HG02943 (cell line): ENCODE measurements around the gene CPT1C.
A peak's percentile ranks its signal among the peaks of the same experiment; 100 is the strongest.

ENCODE experiments used
- ATAC-seq: cut with Tn5 transposase; IDR thresholded peaks from one replicate; pipeline ENCODE4 v1.9.1; 2021; ENCODE audit warnings: mild to moderate bottlenecking, low read depth, moderate library complexity; ENCODE audit not compliant: unreplicated experiment

The CPT1C gene

GRCh38 chr19:49658566-49659442, 32.1 kb upstream of the CPT1C start:
- no peak for ATAC-seq

DNA sequence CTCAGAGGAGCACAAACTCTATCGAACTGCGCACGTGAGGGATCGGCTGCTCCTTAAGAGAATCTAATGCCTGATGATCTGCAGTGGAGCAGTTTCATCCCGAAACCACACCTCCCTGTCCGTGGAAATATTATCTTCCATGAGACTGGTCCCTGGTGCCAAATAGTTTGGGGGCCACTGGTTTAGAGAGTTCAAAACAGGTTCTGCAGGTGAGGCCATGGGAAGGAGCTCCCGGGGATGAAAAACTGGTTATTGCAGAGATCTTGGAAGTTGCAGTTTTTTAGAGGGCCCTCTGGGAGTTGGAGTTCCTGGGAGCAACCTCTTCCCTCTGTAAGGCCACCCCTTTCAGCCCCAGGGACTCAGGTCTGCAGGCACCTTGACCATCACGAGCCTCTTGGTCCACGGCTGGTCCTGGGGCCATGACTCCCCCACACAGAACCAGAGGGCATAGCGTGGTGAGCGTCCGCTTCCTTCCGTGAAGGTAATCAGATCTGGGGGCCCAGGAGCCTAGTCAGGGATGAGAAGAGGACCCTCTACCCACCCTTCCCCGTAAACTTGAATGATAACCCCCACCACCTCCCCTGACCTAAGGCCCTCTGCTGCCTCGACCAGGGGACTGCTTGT, 30.5 kb upstream of the CPT1C start:
- ATAC-seq = no peak

DNA sequence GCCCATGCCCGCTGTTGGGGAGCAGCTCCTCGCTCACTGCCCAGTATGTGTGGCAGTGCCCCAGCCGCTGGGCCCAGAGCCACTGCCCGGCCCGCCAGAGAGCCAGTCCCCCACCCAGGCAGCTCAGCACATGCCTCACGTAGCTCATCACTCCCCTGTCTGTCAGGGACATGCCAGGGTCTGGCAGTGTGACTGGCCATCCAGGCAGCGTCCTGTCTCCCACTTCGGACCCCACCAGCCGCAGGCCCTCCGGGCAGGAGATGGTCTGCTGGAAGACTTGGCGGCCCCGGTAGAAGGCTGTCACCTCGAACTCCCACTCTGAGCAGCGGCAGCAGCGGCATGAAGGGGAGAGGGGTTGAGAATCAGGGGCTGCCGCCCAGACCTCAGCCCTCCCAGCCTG, 28.9 kb upstream of the CPT1C start:
- ATAC-seq = no peak

GRCh38 chr19:49663224-49663623, 27.7 kb upstream of the CPT1C start:
- ATAC-seq = no peak

GRCh38 chr19:49664171-49665035, 26.5 kb upstream of the CPT1C start:
- ATAC-seq = no peak

- ATAC-seq = no peak
Measured at GRCh38 chr19:49665036-49665350, 25.9 kb upstream of the CPT1C start.

DNA sequence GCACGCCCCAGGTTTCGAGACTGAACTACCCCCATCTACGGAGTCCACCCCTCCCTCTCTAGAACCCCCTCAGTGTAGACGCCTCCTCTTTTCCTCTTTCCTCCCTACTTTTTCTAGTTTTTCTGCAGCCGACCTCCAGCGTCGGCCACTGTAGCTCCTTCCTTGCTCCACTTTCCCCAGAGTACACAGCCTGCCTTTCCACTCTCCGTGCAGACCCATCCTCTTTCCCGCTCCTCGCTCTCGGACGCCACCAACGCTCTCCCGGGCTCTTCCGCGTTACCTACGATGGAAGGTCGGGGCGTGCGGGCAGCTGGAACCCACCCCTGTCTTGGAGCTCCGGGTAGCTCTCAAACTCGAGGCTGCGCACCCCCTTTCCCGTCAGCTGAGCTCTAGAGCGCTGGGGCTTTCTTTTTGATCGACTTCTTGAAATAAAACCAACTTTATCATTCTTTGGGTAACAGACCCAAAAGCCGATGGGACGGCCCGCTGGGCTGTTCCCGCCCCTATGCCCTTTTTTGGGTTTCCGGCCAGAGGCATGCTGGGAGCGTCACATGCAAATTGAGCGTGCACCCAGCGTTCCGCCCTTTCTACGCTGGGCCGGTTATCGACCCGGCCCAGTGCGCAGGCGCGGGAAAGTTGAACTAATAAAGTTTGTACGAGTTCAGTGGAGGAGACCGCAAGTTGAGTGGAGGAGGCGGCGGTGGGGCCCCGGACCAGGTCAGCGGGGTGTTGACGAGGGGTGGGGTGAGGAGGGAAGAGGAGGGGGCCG, 25.4 kb upstream of the CPT1C start, which contains the start of the genes BCL2L12 and IRF3:
Gene BCL2L12, plus strand, starts transcription at position 583 of the 769 bp plus-strand sequence. CDS start 760 bp downstream, outside the sequence.
Gene IRF3, minus strand, starts transcription at position 507 of the 769 bp plus-strand sequence. CDS start 1,019 bp downstream, outside the sequence.
- peak; percentile 79 for ATAC-seq

DNA sequence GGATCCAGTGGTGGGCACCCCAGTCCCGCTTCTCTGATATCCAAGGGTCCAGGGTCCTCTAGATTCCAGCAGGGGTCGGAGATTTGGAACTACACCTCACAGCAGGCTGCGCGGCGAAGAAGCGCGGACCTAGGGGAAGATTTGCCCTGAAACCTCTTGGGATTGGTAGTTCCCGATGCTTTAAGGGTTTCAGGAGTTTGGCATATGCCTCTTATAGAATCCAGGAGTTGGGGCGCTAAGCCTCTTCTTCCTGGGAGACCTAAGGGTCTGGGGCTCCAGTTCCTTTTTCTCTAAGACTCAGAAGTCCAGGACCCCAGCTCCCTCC, 24.8 kb upstream of the CPT1C start:
- ATAC-seq = no peak

DNA sequence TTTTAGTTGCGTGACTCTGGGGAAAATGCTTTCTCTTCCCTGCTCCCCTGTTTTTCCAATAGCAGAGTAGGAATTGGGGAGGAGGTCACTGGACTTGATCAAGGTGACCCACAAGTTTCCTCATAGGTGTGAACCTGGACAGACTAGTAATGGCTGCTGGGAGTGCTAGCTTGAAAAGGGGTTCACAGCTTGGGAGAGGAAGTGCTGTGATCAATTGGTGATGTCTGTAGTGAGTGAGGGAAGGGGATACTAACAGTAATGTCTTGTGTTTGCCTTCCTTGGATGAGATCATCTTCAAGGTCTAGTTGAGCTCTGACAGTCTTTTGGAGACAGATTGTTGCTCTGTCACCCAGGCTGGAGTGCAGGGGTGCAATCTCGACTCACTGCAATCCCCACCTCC, 23.4 kb upstream of the CPT1C start:
- ATAC-seq = no peak

GRCh38 chr19:49669516-49669915, 21.4 kb upstream of the CPT1C start:
- ATAC-seq = no peak

DNA sequence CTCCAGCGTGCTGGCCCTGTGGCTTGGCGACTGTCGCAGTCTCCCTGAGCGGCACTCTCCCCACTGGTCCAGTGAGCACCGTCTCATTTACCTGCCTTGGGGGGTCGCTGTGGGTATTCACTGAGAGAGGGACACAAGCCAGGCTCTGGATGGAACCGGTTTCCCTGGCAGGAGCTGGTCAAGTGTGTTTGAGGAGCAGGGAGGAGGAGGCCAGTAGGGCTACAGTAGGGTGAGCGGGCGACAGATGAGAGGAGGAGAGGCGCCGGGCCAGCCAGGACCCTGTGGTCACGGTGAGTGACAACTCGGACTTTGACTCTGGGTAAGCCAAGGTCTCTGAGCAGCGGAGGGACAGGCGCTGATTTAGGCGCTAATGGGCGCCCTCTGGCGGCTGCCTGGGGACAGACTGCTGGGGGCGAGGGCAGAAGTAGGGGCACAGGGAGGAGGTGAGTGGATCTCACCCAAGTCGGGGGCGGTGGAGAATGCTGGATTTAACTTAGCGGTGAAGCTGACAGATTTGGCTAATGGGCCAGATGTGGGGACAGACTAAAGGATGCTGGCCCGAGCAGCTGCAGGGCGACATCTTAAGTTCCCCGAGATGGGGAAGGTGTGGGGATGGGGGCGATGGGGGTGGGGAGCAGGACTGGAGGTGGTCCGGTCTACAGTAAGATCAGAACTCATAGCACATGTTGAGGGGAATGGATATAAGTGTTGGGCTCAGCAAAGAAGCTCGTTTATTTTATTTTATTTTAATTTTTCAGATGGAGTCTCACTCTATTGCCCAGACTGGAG, 18.6 kb upstream of the CPT1C start:
- ATAC-seq = no peak

DNA sequence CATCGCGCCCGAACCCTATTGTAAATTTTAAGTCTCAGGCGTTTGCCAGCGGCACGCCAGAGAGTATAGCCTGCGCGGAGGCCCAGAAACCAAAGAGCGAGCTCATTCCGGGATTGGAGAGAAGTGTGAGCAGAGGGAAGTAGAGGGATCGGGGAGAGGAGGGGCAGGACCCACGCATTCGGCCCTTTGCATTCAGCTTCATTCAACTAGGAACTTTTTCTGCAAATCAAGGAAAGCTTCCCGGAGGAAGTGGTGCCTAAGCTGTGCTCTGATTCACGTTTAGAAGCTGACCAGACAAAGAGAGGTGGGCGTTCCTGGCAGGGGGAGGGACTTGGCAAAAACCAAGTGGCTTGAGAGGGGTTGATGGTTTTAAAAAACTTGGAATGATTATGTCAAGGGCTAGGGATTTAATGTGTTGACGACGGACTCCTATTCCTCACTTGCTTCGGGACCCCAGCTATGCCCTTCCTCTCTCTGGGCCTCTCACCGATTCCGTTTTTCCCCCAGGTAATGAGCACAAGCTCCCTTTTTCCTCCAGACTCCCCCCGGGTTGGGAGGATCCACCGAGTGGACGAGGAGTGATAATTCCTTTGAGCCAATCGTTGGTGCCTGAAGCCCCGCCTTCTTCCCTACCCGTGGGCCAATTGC, 14.7 kb upstream of the CPT1C start:
- no peak for ATAC-seq

- ATAC-seq = peak; percentile 60
Measured at GRCh38 chr19:49676784-49677230, 14.1 kb upstream of the CPT1C start.

- no peak for ATAC-seq
Measured at GRCh38 chr19:49677231-49677900, 13.6 kb upstream of the CPT1C start, which contains the start of gene PRMT1. Gene PRMT1, plus strand, starts transcription at chr19:49677271. Its CDS starts 10 bp downstream, at chr19:49677281.

DNA sequence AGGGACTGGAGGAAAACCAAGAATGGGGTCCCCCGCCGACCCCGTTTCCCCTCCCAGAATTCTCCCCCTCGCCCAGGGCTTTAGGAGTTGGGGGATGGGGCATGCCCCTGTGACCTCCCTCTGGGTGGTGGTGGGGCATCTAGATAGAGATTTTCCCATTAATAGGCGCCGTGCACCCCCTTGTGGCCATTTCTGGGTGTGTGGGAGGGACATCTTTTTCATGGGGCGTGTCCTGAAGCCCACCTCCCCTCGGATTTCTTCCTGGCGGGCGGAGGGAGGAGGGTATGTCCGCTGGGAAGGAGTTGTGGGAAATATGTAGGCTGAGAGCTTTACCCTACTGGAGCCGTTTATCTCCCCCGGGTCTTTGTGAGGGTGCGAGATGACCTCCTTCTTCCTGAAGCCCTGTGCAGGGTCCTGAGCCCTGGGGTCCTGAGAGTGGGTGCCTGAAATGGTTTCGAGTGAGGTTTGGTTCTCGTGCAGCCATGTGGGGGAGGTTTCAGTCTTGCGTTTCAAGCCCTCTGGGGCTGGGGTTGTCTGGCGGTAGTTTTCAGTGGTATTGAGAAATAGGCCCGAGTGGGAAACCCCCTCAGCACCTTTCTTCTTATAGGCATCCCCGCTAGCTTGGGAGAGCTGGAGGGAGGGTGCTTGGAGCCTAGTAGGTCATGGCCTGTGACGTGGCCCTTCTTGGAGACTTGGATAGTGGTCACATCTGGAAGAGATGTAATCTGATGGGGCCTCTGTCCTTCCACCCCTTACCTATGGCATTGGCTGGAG, 12.8 kb upstream of the CPT1C start:
- no peak for ATAC-seq

DNA sequence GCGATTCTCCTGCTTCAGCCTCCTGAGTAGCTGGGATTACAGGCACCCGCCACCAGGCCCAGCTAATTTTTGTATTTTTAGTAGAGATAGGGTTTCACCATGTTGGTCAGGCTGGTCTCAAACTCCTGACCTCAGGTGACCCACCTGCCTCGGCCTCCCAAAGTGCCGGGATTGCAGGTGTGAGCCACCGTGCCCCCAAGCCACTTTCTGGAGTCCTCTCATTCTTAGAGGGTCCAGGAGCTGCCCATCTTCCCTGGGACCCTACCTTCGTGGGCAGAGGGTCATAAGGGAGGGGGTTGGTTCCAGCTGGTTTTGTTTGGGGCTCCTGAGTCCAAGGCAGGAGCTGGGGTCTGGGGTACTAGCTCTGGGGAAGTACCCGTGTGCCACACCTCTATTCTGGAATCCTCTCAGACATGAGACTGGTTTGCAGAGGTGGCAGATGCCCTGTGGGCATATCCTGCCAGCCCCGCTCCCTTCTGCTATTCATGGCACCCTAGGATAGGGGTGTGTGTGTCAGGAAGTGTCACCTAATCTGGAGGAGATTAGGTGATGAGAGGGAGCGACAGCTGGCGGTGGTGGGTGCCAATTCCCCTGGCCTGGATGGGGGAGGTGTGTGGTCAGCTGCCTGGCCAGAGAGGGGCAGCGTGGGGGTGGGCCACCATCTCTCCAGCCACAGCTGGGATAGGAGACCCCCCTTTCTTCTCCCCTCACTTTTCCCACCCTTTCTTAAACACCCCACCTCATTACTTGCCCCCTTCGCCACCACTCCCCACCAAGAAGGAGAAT, 11.7 kb upstream of the CPT1C start:
- ATAC-seq = no peak
